WERI-Rb-1 (cell line): Measurements from ENCODE around the gene UBQLN1.

Source experiments
- DNase-seq: peaks from one replicate; pipeline ENCODE4 v3.0.0-alpha.2; 2020
- H3K27ac ChIP-seq: fragments of 250-450 bp; sonication (Bioruptor Pico); 2 replicates; pipeline ENCODE4 v1.5.1; 2020; ENCODE audit warnings: mild to moderate bottlenecking, moderate library complexity
- H3K27me3 ChIP-seq: fragments of 250-450 bp; sonication (Bioruptor Pico); 2 replicates; pipeline ENCODE4 v1.5.1; 2021; ENCODE audit warnings: mild to moderate bottlenecking, low read depth, moderate library complexity; ENCODE audit not compliant: insufficient read depth, severe bottlenecking
- H3K36me3 ChIP-seq: fragments of 250-450 bp; sonication (Bioruptor Pico); 2 replicates; pipeline ENCODE4 v1.5.1; 2020; ENCODE audit warnings: mild to moderate bottlenecking, moderate library complexity
- H3K4me3 ChIP-seq: 2 replicates; pipeline ENCODE4 v1.5.1; 2011; ENCODE audit warnings: low read depth, mild to moderate bottlenecking, control low read depth, low read length
- H3K9me3 ChIP-seq: fragments of 250-450 bp; sonication (Bioruptor Pico); 2 replicates; pipeline ENCODE4 v1.5.1; 2021; ENCODE audit warnings: mild to moderate bottlenecking, moderate library complexity; ENCODE audit not compliant: severe bottlenecking
- CTCF ChIP-seq: IDR thresholded peaks from 2 replicates; pipeline ENCODE4 v1.5.1; 2011; ENCODE audit warnings: low read depth, mild to moderate bottlenecking, control low read depth, inconsistent platforms, low read length

The UBQLN1 gene

GRCh38 chr9:83636813-83637212, 70.9 kb downstream of the UBQLN1 start:
- Histone ChIP-seq H3K36me3 (no peaks in the 10 kb centered on the region; the same call in 1 of the 2 replicates), H3K4me3 (no peak overlapping the region), H3K9me3 (no peaks in the 10 kb centered on the region), H3K27ac (no peak overlapping the region), H3K27me3 (no peaks in the 10 kb centered on the region)
- no peak for DNase-seq
- no peak for TF ChIP-seq CTCF

GRCh38 chr9:83633676-83634075, 74.1 kb downstream of the UBQLN1 start:
- H3K4me3 ChIP-seq = no peak overlapping the region
- no peak overlapping the region for H3K27ac ChIP-seq
- no peaks in the 10 kb centered on the region; the same call in 1 of the 2 replicates for H3K36me3 ChIP-seq
- no peak for TF ChIP-seq CTCF
- no peak for DNase-seq
- no peaks in the 10 kb centered on the region for H3K9me3 ChIP-seq
- no peaks in the 10 kb centered on the region for H3K27me3 ChIP-seq

- H3K9me3 ChIP-seq = no peaks in the 10 kb centered on the region
- H3K27ac ChIP-seq = no peak overlapping the region
- no peaks in the 10 kb centered on the region; the same call in 1 of the 2 replicates for H3K36me3 ChIP-seq
- DNase-seq = no peak
- TF ChIP-seq CTCF = no peak
- H3K27me3 ChIP-seq = no peaks in the 10 kb centered on the region
- no peak overlapping the region for H3K4me3 ChIP-seq
Observed at GRCh38 chr9:83633255-83633654, 74.5 kb downstream of the UBQLN1 start.

- no peaks in the 10 kb centered on the region; the same call in 1 of the 2 replicates for H3K36me3 ChIP-seq
- H3K4me3 ChIP-seq = peak overlapping the region; percentile 19
- no peak for TF ChIP-seq CTCF
- H3K27me3 ChIP-seq = no peaks in the 10 kb centered on the region
- H3K9me3 ChIP-seq = no peaks in the 10 kb centered on the region
- no peak overlapping the region for H3K27ac ChIP-seq
- peak; percentile 70 for DNase-seq
Observed at GRCh38 chr9:83630938-83631457, 76.8 kb downstream of the UBQLN1 start.

- Histone ChIP-seq H3K27ac (no peak overlapping the region), H3K9me3 (no peaks in the 10 kb centered on the region), H3K27me3 (no peaks in the 10 kb centered on the region), H3K36me3 (no peaks in the 10 kb centered on the region; the same call in 1 of the 2 replicates), H3K4me3 (no peak overlapping the region)
- no peak for DNase-seq
- no peak for TF ChIP-seq CTCF
Observed at GRCh38 chr9:83629433-83630104, 78.2 kb downstream of the UBQLN1 start.
